GM19463 (cell line): ENCODE results near the gene KCP.
A peak's percentile ranks its signal among the peaks of the same experiment; 100 is the strongest.

Experiments used
- ATAC-seq: cut with Tn5 transposase; IDR thresholded peaks from one replicate; pipeline ENCODE4 v1.9.1; 2021; ENCODE audit warnings: mild to moderate bottlenecking, moderate library complexity; ENCODE audit not compliant: unreplicated experiment

The KCP gene

DNA sequence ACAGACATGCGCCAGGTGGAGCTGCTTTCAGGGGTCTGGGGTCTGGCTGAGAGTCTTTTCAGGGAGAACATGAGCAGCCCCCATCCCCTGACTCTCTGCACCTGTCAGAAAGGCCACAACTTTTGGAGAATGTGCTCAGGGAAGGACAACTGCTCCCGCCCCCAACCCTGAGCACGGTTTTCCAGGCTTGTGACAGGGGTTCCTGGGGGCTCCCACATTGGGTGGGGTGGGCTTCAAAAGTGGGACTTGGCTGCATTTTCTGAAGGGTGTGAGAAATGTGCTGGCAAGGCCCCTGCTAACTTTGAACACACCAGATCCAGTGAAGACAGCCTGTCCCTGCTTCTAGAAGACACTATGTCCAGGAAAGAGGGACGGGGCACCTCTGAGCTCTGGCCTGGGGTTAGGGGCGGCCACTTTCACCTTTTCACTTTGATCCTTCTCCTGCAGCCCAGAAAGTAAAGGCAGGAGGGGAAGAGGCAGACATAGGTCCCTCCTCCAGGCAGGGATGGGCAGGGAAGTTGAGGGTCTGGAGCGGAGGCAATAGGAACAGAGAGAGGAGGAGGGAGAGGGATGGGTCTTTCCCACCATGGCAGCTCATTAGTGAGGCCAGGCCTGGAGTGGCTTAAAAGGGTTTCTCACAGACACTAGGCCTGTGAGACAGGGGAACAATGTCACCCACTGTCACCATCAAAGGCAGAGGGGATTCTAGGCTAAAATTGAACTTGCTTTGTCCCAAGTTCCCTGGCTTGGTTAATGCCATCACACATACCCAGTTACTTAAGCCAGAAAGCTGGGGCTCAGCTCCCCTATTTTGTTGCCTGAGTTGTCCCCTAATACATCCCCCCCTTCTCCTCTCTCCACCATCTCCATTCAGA lies 1.5 kb downstream of the KCP start:
- no peak for ATAC-seq

- ATAC-seq = no peak
Observed at GRCh38 chr7:128906766-128907559, 3.5 kb downstream of the KCP start.

GRCh38 chr7:128906001-128906765 lies 4.3 kb downstream of the KCP start:
- ATAC-seq = no peak

GRCh38 chr7:128904381-128905197 lies 5.9 kb downstream of the KCP start:
- peak; percentile 58 for ATAC-seq

DNA sequence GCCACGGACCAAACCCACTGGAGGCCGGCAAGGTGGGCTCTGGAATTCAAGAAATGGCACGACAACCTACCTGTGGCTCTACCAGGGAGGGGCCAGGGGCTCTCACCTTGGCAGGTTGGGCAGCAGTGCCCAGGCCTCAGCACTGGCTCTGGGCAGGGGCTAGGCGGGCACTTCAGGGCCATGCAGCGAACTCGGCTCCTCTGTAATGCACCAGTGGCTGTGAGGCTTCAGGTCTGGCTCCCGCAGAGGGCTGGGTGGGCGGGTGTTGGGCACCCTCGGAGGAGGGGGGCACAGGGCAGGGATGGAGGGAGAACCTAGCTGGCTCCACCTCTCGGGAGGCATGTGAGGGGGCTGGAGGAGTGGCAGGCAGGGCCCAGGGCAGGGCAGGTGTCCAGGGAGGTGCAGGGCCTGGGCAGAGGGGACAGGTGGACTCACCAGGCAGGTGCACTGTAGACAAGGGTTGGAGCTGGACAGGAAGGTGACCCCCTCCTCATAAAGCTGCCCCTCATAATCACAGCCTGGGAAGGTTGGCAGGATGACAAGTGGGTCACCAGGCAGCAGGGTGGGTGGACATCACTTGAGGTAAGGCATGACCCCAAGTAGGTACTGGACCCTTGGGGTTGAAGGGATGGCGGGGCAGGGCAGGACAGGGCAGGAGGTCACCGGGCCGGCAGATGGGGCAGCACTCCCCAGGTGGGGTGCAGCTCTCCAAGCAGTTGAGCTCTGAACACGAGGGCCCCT lies 6.7 kb downstream of the KCP start:
- no peak for ATAC-seq

DNA sequence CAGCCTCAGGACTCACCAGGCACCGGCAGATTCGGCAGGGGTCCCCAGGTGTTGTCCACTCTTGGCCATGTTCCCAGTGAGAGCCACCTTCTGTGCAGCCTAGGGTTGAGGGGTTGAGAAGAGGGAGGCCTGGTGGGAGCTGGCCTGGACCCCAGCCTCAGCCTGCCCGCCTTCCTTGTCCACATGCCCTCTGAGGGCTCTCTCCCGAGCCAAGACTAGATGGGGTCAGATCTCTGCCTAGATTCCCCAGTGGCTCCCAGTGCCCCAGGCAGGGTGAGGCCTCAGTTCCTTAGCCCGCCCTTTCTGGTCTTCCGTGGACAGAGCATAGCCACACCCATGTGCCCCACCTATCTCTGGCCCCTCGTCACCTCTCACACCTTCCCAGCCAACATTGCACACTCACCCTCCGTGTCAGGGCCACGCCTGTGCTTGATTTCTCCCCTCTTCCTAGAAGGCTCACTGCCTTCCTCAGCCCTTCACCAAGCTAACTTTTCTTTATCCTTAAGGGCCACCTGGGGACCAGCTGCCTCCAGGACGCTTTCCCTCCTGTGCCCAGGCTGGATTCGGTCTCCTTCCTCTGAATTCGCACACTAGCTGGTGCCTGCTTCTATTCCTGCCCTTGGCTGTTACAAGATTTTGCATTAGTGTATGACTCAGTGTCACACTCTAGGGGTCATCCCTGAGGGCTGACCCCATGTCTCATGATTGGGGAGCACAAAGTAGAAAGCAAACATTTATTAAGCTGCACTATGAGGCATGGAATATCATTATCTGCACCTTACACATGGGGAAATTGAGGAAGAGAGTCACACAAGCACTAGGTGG lies 7.5 kb downstream of the KCP start:
- no peak for ATAC-seq

- ATAC-seq = no peak
Observed at GRCh38 chr7:128900237-128900636, 10.3 kb downstream of the KCP start.

DNA sequence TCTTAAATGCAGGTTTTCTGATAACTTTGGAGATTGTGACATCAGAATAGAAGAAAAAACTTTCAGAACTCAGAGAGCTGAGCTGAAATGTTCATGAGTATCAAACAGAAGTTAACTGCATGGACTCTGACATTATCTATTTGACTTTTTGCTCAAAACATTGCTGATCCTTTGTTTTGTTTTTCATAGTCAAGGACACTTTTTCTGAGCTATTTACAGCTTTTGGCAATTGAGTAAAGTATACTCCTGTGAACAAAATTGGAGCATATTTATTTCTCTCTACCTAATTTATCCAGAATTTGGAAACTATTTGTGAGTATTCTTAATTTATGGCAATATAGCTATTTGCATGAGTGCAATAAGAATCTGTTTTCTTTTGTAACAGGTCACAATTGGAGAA lies 11.1 kb downstream of the KCP start:
- ATAC-seq = no peak

DNA sequence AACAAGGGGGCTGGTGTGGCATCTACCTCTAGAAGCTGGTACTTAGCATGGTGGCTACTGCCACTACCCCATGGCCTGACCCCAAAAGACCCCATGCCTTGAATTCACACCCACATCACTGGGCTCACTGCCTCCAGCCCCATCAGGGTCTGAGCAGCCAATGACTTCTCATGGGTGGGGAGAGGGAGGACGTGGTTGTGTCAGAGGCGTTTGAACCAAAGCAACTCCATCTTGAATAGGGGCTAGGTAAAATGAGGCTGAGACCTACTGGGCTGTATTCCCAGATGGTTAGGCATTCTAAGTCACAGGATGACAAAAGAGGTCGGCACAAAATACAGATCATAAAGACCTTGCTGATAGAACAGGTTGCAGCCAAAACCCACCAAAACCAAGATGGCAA lies 15.2 kb downstream of the KCP start:
- ATAC-seq = no peak

GRCh38 chr7:128894101-128894440 lies 16.4 kb downstream of the KCP start:
- ATAC-seq = no peak

- ATAC-seq = no peak
Observed at GRCh38 chr7:128893251-128894100, 17.0 kb downstream of the KCP start.

GRCh38 chr7:128892521-128893250 lies 17.8 kb downstream of the KCP start:
- ATAC-seq = no peak

GRCh38 chr7:128891942-128892269 lies 18.6 kb downstream of the KCP start:
- ATAC-seq = no peak

DNA sequence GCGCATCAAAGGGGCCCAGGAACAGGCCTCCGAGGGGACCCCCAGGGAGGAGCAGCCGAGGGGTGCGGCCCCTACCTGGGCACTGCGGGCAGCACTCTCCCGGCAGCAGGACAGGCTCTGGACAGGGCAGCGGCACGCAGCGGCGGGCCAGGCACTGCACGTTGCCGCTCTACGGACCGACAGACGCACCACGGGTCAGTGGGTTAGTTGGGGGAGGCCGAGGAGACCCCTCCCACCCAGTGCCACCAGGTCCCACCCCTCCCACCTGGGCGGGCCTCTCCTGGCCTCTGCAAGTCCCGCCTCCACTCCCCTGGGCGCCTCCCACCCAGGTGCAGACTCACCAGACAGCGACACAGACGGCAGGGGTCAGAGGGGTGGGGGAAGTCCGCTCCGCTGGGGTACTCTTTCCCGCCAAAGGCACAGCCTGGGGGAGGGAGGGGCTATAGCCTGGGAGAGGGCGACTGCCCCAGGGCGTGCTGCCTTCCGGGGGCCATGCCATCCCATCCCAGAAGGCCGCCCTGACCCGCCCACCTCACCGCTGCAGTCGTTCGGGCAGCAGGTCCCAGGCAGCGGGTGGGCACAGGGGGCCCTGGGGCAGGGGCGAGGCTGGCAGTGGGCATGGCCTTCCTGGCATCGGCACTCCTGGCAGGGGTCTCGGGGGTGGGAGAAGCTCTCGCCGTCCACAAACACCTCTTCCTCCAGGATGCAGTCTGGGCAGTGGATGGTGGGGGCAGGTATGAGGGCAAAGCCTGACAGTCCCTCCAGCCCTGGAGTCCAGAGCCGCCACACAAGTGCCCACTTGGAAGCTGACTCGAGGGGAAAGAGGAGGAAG lies 19.2 kb downstream of the KCP start:
- ATAC-seq = no peak

GRCh38 chr7:128890306-128891109 lies 20.0 kb downstream of the KCP start:
- ATAC-seq = no peak

GRCh38 chr7:128889121-128889520 lies 21.4 kb downstream of the KCP start:
- ATAC-seq = no peak
